Stimulated activated memory B cell treated with anti-CD40 and anti-IgM and Interleukin-4, amounts not matched to agents 10 μg/mL and 1 μg/mL and 100 μg/mL, for 72 hours (primary cell): ENCODE data around the gene VIPR2.
"Not testable (repeated sequence)": the region's sequence is repeated elsewhere in the genome, so short reads cannot be mapped to it uniquely, and the experiment has no call there.

Experiments
- ATAC-seq: fragments of 150-1000 bp; cut with Tn5 transposase; 2 replicates; pipeline ENCODE4 v1.10.0; 2021
- H3K27ac Mint-ChIP-seq: one replicate; pipeline ENCODE4 v1.8.0; 2022; ENCODE audit warnings: mild to moderate bottlenecking, mixed read lengths
- H3K27me3 Mint-ChIP-seq: one replicate; pipeline ENCODE4 v1.8.0; 2022; ENCODE audit warnings: mixed read lengths
- H3K36me3 Mint-ChIP-seq: one replicate; pipeline ENCODE4 v1.8.0; 2022; ENCODE audit warnings: mixed read lengths
- H3K4me1 Mint-ChIP-seq: one replicate; pipeline ENCODE4 v1.8.0; 2022; ENCODE audit warnings: mixed read lengths
- H3K4me3 Mint-ChIP-seq: one replicate; pipeline ENCODE4 v1.8.0; 2022; ENCODE audit warnings: mild to moderate bottlenecking, moderate library complexity, mixed read lengths
- H3K9me3 Mint-ChIP-seq: one replicate; pipeline ENCODE4 v1.8.0; 2022; ENCODE audit warnings: mixed read lengths

The VIPR2 gene

GRCh38 chr7:159163703-159164301 is 19.1 kb upstream of the VIPR2 start:
- ATAC-seq, H3K4me1 Mint-ChIP-seq, H3K27ac Mint-ChIP-seq, H3K4me3 Mint-ChIP-seq, H3K36me3 Mint-ChIP-seq, H3K9me3 Mint-ChIP-seq, H3K27me3 Mint-ChIP-seq: not testable (repeated sequence)

- not testable (repeated sequence) for H3K27ac Mint-ChIP-seq, H3K4me3 Mint-ChIP-seq, H3K4me1 Mint-ChIP-seq, H3K9me3 Mint-ChIP-seq, ATAC-seq, H3K27me3 Mint-ChIP-seq, H3K36me3 Mint-ChIP-seq
Observed at GRCh38 chr7:159162050-159162626, 17.5 kb upstream of the VIPR2 start.

GRCh38 chr7:159160450-159160849 is 15.8 kb upstream of the VIPR2 start:
- ATAC-seq, result no peak
- Mint-ChIP-seq H3K27ac (no peak overlapping the region), H3K27me3 (no peaks in the 10 kb centered on the region), H3K4me1 (no peaks in the 10 kb centered on the region), H3K4me3 (no peak overlapping the region), H3K9me3 (no peaks in the 10 kb centered on the region), H3K36me3 (no peaks in the 10 kb centered on the region)

GRCh38 chr7:159159731-159160130 is 15.1 kb upstream of the VIPR2 start:
- H3K27ac Mint-ChIP-seq, result no peak overlapping the region
- H3K4me1 Mint-ChIP-seq, result no peaks in the 10 kb centered on the region
- no peaks in the 10 kb centered on the region for H3K36me3 Mint-ChIP-seq
- H3K4me3 Mint-ChIP-seq, result no peak overlapping the region
- ATAC-seq, result no peak
- no peaks in the 10 kb centered on the region for H3K9me3 Mint-ChIP-seq
- no peaks in the 10 kb centered on the region for H3K27me3 Mint-ChIP-seq

- H3K27ac Mint-ChIP-seq, result no peak overlapping the region
- no peaks in the 10 kb centered on the region for H3K36me3 Mint-ChIP-seq
- H3K9me3 Mint-ChIP-seq, result no peaks in the 10 kb centered on the region
- no peak overlapping the region for H3K4me3 Mint-ChIP-seq
- ATAC-seq, result no peak
- no peaks in the 10 kb centered on the region for H3K4me1 Mint-ChIP-seq
- H3K27me3 Mint-ChIP-seq, result no peaks in the 10 kb centered on the region
Observed at GRCh38 chr7:159158888-159159405, 14.3 kb upstream of the VIPR2 start.

- Mint-ChIP-seq H3K9me3 (no peaks in the 10 kb centered on the region), H3K4me3 (no peak overlapping the region), H3K27ac (no peak overlapping the region), H3K27me3 (no peaks in the 10 kb centered on the region), H3K4me1 (no peaks in the 10 kb centered on the region), H3K36me3 (no peaks in the 10 kb centered on the region)
- peak; percentile 24 for ATAC-seq
Observed at GRCh38 chr7:159158125-159158887, 13.6 kb upstream of the VIPR2 start.

- ATAC-seq, result no peak
- Mint-ChIP-seq H3K27me3 (no peaks in the 10 kb centered on the region), H3K9me3 (no peaks in the 10 kb centered on the region)
Observed at GRCh38 chr7:159157714-159158113, 13.0 kb upstream of the VIPR2 start.

GRCh38 chr7:159156436-159157245 is 12.0 kb upstream of the VIPR2 start:
- no peaks in the 10 kb centered on the region for H3K36me3 Mint-ChIP-seq
- H3K4me1 Mint-ChIP-seq, result no peaks in the 10 kb centered on the region
- no peak overlapping the region for H3K4me3 Mint-ChIP-seq
- no peak overlapping the region for H3K27ac Mint-ChIP-seq
- no peaks in the 10 kb centered on the region for H3K27me3 Mint-ChIP-seq
- H3K9me3 Mint-ChIP-seq, result no peaks in the 10 kb centered on the region
- no peak for ATAC-seq

More at GRCh38 chr7:159157714-159158113, 13.0 kb upstream of the VIPR2 start:
- no peak overlapping the region for H3K4me3 Mint-ChIP-seq
- H3K36me3 Mint-ChIP-seq, result no peaks in the 10 kb centered on the region
- no peak overlapping the region for H3K27ac Mint-ChIP-seq
- H3K4me1 Mint-ChIP-seq, result no peaks in the 10 kb centered on the region

GRCh38 chr7:159155410-159155809 is 10.7 kb upstream of the VIPR2 start:
- ATAC-seq, result no peak
- Mint-ChIP-seq H3K27me3 (no peaks in the 10 kb centered on the region), H3K9me3 (no peaks in the 10 kb centered on the region), H3K36me3 (no peaks in the 10 kb centered on the region), H3K27ac (no peak overlapping the region), H3K4me1 (no peaks in the 10 kb centered on the region), H3K4me3 (no peak overlapping the region)

- Mint-ChIP-seq H3K9me3 (no peaks in the 10 kb centered on the region), H3K27me3 (peaks cover 6% of the 10 kb centered on the region), H3K4me3 (no peak overlapping the region), H3K4me1 (no peaks in the 10 kb centered on the region), H3K27ac (no peak overlapping the region), H3K36me3 (no peaks in the 10 kb centered on the region)
- ATAC-seq, result no peak
Observed at GRCh38 chr7:159154243-159154642, 9.6 kb upstream of the VIPR2 start.

GRCh38 chr7:159153511-159153910 is 8.8 kb upstream of the VIPR2 start:
- H3K27me3 Mint-ChIP-seq, result peaks cover 6% of the 10 kb centered on the region
- no peaks in the 10 kb centered on the region for H3K36me3 Mint-ChIP-seq
- no peak overlapping the region for H3K4me3 Mint-ChIP-seq
- H3K27ac Mint-ChIP-seq, result no peak overlapping the region
- no peaks in the 10 kb centered on the region for H3K9me3 Mint-ChIP-seq
- ATAC-seq, result no peak
- H3K4me1 Mint-ChIP-seq, result no peaks in the 10 kb centered on the region

- peaks cover 6% of the 10 kb centered on the region for H3K27me3 Mint-ChIP-seq
Observed at GRCh38 chr7:159152816-159153215, 8.1 kb upstream of the VIPR2 start.

GRCh38 chr7:159151231-159151630 is 6.6 kb upstream of the VIPR2 start:
- Mint-ChIP-seq H3K9me3 (no peaks in the 10 kb centered on the region), H3K27ac (no peak overlapping the region), H3K4me1 (no peaks in the 10 kb centered on the region), H3K27me3 (peaks cover 6% of the 10 kb centered on the region), H3K4me3 (no peak overlapping the region), H3K36me3 (no peaks in the 10 kb centered on the region)
- no peak for ATAC-seq

More at GRCh38 chr7:159152816-159153215, 8.1 kb upstream of the VIPR2 start:
- ATAC-seq, result no peak
- H3K36me3 Mint-ChIP-seq, result no peaks in the 10 kb centered on the region
- no peak overlapping the region for H3K27ac Mint-ChIP-seq
- no peaks in the 10 kb centered on the region for H3K9me3 Mint-ChIP-seq
- H3K4me1 Mint-ChIP-seq, result no peaks in the 10 kb centered on the region
- no peak overlapping the region for H3K4me3 Mint-ChIP-seq

GRCh38 chr7:159149488-159149887 is 4.8 kb upstream of the VIPR2 start:
- Mint-ChIP-seq H3K4me1 (no peaks in the 10 kb centered on the region), H3K9me3 (no peaks in the 10 kb centered on the region), H3K36me3 (no peaks in the 10 kb centered on the region), H3K27me3 (peaks cover 6% of the 10 kb centered on the region), H3K4me3 (no peak overlapping the region), H3K27ac (no peak overlapping the region)
- no peak for ATAC-seq
